HepG2 (cell line): ENCODE results near the gene SMIM22. TPM values are rescaled to one million over a fixed set of nuclear protein-coding genes. Genes with fewer than 3 reads are reported as not detected.

ENCODE experiments used
- FOSL1 ChIP-seq: sonication (generic); formaldehyde crosslinking; IDR thresholded peaks from 2 replicates; pipeline ENCODE4 v1.9.0; 2021; ENCODE audit warnings: missing genetic modification reagents, borderline replicate concordance
- GABPB1 ChIP-seq: IDR thresholded peaks from 2 replicates; pipeline ENCODE4 v1.6.1; 2016; ENCODE audit warnings: mild to moderate bottlenecking, missing genetic modification reagents, moderate library complexity, missing compliant biosample characterization
- HNRNPL ChIP-seq: fragments of 200-400 bp; formaldehyde crosslinking; IDR thresholded peaks from 2 replicates; pipeline ENCODE4 v1.6.1; 2017; ENCODE audit warnings: mild to moderate bottlenecking, low read depth, low read length
- KDM5A ChIP-seq: fragments of 200-600 bp; sonication (generic); IDR thresholded peaks from 2 replicates; pipeline ENCODE4 v1.7.0; 2018; ENCODE audit warnings: antibody characterized with exemption, mild to moderate bottlenecking, low read length, borderline replicate concordance
- PAF1 ChIP-seq: IDR thresholded peaks from 2 replicates; pipeline ENCODE4 v1.6.1; 2016; ENCODE audit warnings: missing genetic modification reagents, missing compliant biosample characterization
- PAX8 ChIP-seq: sonication (generic); formaldehyde crosslinking; IDR thresholded peaks from 2 replicates; pipeline ENCODE4 v1.8.0; 2022; ENCODE audit warnings: mild to moderate bottlenecking, missing genetic modification reagents, borderline replicate concordance
- PHF20 ChIP-seq: sonication (generic); formaldehyde crosslinking; IDR thresholded peaks from 2 replicates; pipeline ENCODE4 v1.5.0; 2020; ENCODE audit warnings: mild to moderate bottlenecking, missing genetic modification reagents
- RBFOX2 ChIP-seq: fragments of 200-400 bp; formaldehyde crosslinking; IDR thresholded peaks from 2 replicates; pipeline ENCODE4 v1.6.1; 2017; ENCODE audit warnings: low read depth, mild to moderate bottlenecking, low read length
- RNF219 ChIP-seq: sonication (generic); formaldehyde crosslinking; IDR thresholded peaks from 2 replicates; pipeline ENCODE4 v1.5.0; 2020; ENCODE audit warnings: mild to moderate bottlenecking, missing genetic modification reagents
- SAFB2 ChIP-seq: sonication (generic); formaldehyde crosslinking; IDR thresholded peaks from 2 replicates; pipeline ENCODE4 v1.5.1; 2020; ENCODE audit warnings: missing genetic modification reagents, low read depth, mild to moderate bottlenecking, borderline replicate concordance
- YY1 ChIP-seq: IDR thresholded peaks from 2 replicates; pipeline ENCODE4 v1.6.1; 2011; ENCODE audit warnings: low read length, low read depth, moderate library complexity, mild to moderate bottlenecking; ENCODE audit not compliant: insufficient read depth, insufficient replicate concordance
- ZBTB25 ChIP-seq: IDR thresholded peaks from 2 replicates; pipeline ENCODE4 v1.6.1; 2018; ENCODE audit warnings: missing genetic modification reagents
- ZFP1 ChIP-seq: IDR thresholded peaks from 2 replicates; pipeline ENCODE4 v1.6.1; 2016
- ZNF30 ChIP-seq: sonication (generic); formaldehyde crosslinking; IDR thresholded peaks from 2 replicates; pipeline ENCODE4 v1.5.0; 2020; ENCODE audit warnings: mild to moderate bottlenecking, missing genetic modification reagents
- ZNF614 ChIP-seq: IDR thresholded peaks from 2 replicates; pipeline ENCODE4 v1.6.1; 2018; ENCODE audit warnings: missing biosample characterization, missing genetic modification reagents, inconsistent platforms, borderline replicate concordance
- ZNF709 ChIP-seq: sonication (generic); formaldehyde crosslinking; IDR thresholded peaks from 2 replicates; pipeline ENCODE4 v1.5.0; 2020; ENCODE audit warnings: mild to moderate bottlenecking, missing genetic modification reagents
- ZNF777 ChIP-seq: sonication (generic); formaldehyde crosslinking; IDR thresholded peaks from 2 replicates; pipeline ENCODE4 v1.4.0; 2020; ENCODE audit warnings: missing genetic modification reagents
- ZNF800 ChIP-seq: sonication (generic); formaldehyde crosslinking; IDR thresholded peaks from 2 replicates; pipeline ENCODE4 v1.4.0; 2020; ENCODE audit warnings: missing genetic modification reagents
- polyA plus RNA-seq, 8 experiments: library from polyadenylated mRNA; depleted of rRNA in 3 of 8; stranded (reverse) in 7 of 8; unstranded in 1 of 8; fragments of >200 nt; fragmentation: Illumina TruSeq in 4 of 8; extraction: Trizol in 4 of 8; gene quantifications; 2 replicates each; pipeline versions ENCODE4 v1.2.1 to v1.2.3, GENCODE V29; 2011 to 2016; ENCODE audit warnings: low read depth in 4 of 8, missing spikeins in 1 of 8, mixed read lengths in 1 of 8; ENCODE audit not compliant: insufficient read depth in 1 of 8
- total RNA-seq, 5 experiments: library from RNA; depleted of rRNA; stranded (reverse); fragments of >200 nt; fragmentation: Illumina TruSeq; extraction: Trizol; gene quantifications; 2 replicates each; pipeline ENCODE4 v1.2.3, GENCODE V29; 2016; ENCODE audit warnings: low read depth in 1 of 5
- TF ChIP-seq, protein P1 (sequence below): sonication (generic); formaldehyde crosslinking; IDR thresholded peaks from 2 replicates; pipeline ENCODE4 v1.4.0; 2020; ENCODE audit warnings: missing genetic modification reagents
- TF ChIP-seq, protein P2 (sequence below): sonication (generic); formaldehyde crosslinking; IDR thresholded peaks from 2 replicates; pipeline ENCODE4 v1.9.0; 2021; ENCODE audit warnings: missing genetic modification reagents, borderline replicate concordance

The SMIM22 gene
- total and polyA plus RNA-seq, 2 of the 13 experiments (the other 11 are each of a cell fraction or from before 2014, with no cell fraction given): not detected

DNA sequence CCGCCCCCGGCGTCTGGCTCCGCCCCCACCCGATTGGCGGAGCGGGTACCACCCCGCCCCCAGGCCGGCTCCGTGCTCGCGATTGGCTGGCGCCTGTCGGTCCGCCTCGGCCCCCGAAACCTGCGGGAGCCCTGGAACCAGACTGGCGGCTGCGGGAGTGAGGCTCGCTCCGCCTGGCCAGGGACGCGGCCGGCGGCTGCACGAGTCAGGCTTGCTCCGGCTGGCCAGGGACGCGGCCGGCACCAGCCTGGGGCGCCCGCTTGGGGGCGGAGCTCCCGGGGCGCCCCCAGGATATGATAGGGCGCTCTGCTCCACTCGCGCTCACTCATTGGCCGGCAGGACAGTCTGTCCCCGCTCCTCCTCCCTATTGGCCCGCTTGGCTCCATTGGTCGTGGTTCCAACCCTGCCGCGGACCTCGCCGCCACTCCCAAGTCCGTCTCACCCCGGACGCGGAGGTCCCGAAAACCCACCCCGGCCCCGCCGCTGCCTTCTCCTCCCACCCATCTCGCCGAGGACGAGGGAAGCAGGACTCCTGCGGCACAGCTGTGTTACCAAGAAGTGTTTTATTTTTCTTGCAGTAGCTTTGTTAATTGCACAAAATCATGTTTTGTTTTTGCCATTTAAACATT is 7.6 kb downstream of the SMIM22 start (continued):
- TF ChIP-seq, protein P1, sequence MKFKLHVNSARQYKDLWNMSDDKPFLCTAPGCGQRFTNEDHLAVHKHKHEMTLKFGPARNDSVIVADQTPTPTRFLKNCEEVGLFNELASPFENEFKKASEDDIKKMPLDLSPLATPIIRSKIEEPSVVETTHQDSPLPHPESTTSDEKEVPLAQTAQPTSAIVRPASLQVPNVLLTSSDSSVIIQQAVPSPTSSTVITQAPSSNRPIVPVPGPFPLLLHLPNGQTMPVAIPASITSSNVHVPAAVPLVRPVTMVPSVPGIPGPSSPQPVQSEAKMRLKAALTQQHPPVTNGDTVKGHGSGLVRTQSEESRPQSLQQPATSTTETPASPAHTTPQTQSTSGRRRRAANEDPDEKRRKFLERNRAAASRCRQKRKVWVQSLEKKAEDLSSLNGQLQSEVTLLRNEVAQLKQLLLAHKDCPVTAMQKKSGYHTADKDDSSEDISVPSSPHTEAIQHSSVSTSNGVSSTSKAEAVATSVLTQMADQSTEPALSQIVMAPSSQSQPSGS (CRISPR knock-in tag): no peak
- TF ChIP-seq ZBTB25: no peak
- no peak for TF ChIP-seq ZNF800
- TF ChIP-seq ZNF614 (CRISPR knock-in tag): 0 out of 2 replicates have a peak, but pooled peaks have one; percentile 41
- TF ChIP-seq ZNF30 (CRISPR knock-in tag): no peak
- no peak for TF ChIP-seq ZNF709 (CRISPR knock-in tag)
- TF ChIP-seq YY1: peak; percentile 8
- TF ChIP-seq GABPB1: peak; percentile 57; the same call in 1 of the 2 replicates
- TF ChIP-seq PAX8: no peak
- TF ChIP-seq HNRNPL: no peak
- TF ChIP-seq SAFB2 (CRISPR knock-in tag): no peak
- no peak for TF ChIP-seq ZFP1
- peak; percentile 83; the same call in 1 of the 2 replicates for TF ChIP-seq KDM5A
- no peak for TF ChIP-seq RNF219
- 0 out of 2 replicates have a peak, but pooled peaks have one; percentile 13 for TF ChIP-seq PHF20 (CRISPR knock-in tag)
- peak; percentile 58; the same call in 1 of the 2 replicates for TF ChIP-seq RBFOX2
- TF ChIP-seq, protein P2, sequence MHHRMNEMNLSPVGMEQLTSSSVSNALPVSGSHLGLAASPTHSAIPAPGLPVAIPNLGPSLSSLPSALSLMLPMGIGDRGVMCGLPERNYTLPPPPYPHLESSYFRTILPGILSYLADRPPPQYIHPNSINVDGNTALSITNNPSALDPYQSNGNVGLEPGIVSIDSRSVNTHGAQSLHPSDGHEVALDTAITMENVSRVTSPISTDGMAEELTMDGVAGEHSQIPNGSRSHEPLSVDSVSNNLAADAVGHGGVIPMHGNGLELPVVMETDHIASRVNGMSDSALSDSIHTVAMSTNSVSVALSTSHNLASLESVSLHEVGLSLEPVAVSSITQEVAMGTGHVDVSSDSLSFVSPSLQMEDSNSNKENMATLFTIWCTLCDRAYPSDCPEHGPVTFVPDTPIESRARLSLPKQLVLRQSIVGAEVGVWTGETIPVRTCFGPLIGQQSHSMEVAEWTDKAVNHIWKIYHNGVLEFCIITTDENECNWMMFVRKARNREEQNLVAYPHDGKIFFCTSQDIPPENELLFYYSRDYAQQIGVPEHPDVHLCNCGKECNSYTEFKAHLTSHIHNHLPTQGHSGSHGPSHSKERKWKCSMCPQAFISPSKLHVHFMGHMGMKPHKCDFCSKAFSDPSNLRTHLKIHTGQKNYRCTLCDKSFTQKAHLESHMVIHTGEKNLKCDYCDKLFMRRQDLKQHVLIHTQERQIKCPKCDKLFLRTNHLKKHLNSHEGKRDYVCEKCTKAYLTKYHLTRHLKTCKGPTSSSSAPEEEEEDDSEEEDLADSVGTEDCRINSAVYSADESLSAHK: no peak
- TF ChIP-seq ZNF777: no peak
- no peak for TF ChIP-seq FOSL1
- no peak for TF ChIP-seq PAF1 (CRISPR knock-in tag)
